Keratinocyte (primary cell): ENCODE results near the gene PACS2.

Source experiments
- CTCF ChIP-seq, 3 experiments: IDR thresholded peaks in 1 of 3; conservative IDR thresholded peaks in 1 of 3; optimal IDR thresholded peaks in 1 of 3; 2 replicates in 2 of 3; 3 replicates in 1 of 3; pipeline versions ENCODE3 to v1.5.1; 2011; ENCODE audit warnings: low read length in 3 of 3, mild to moderate bottlenecking in 3 of 3, moderate library complexity in 2 of 3, control low read depth in 1 of 3, inconsistent platforms in 1 of 3; ENCODE audit not compliant: insufficient read depth in 2 of 3; ENCODE audit errors: extremely low read depth in 1 of 3
- EZH2 ChIP-seq: IDR thresholded peaks from one replicate; pipeline ENCODE4 v1.6.1; 2012; ENCODE audit warnings: inconsistent platforms, mild to moderate bottlenecking, low read length, moderate library complexity

DNA sequence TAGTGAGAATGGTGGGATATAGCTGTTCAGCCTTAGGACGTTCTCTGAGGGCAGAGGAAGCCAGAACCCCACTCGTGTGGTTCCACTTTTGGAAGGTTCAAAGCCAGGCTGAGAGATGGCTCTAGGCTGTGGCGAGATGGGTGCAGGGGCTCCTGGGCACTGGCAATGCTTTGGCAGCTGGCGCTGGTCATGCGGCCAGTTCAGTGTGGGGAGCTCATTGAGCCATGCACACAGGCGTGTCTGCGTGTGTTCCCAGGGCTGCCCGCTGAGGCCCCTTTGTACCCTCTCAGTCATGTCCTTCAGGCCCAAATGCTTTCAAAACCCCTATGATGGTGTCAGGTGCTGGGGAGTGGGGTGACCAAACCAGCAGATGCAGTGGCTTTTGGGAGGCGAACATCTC is 85.5 kb downstream of the PACS2 start:
- TF ChIP-seq CTCF (optimal IDR thresholded peaks at IDR 0.05 in 1 of 3, IDR thresholded peaks at IDR 0.05 in 1 of 3, conservative IDR thresholded peaks at IDR 0.05 in 1 of 3; ENCODE audit: extremely low read depth in 1 of 3, insufficient read depth in 2 of 3, low read length in 3 of 3) (no peak), EZH2 (no peak)
